HepG2 (cell line): ENCODE results near the gene WWP2. TPM values are rescaled to one million over a fixed set of nuclear protein-coding genes. Genes with fewer than 3 reads are reported as not detected.
A peak's percentile ranks its signal among the peaks of the same experiment; 100 is the strongest.

Experiments
- EZH2 ChIP-seq: conservative IDR thresholded peaks from 2 replicates; pipeline ENCODE4 v1.6.1; 2012; ENCODE audit warnings: mild to moderate bottlenecking, low read depth, low read length, moderate library complexity
- KDM5A ChIP-seq: fragments of 200-600 bp; sonication (generic); IDR thresholded peaks from 2 replicates; pipeline ENCODE4 v1.7.0; 2018; ENCODE audit warnings: antibody characterized with exemption, mild to moderate bottlenecking, low read length, borderline replicate concordance
- KLF12 ChIP-seq: sonication (generic); formaldehyde crosslinking; IDR thresholded peaks from 2 replicates; pipeline ENCODE4 v1.4.0; 2020; ENCODE audit warnings: missing genetic modification reagents, borderline replicate concordance
- MXI1 ChIP-seq: IDR thresholded peaks from 3 replicates; pipeline ENCODE4 v1.6.1; 2012; ENCODE audit warnings: low read depth, low read length, inconsistent platforms, borderline replicate concordance
- NCOA2 ChIP-seq: sonication (generic); formaldehyde crosslinking; IDR thresholded peaks from 2 replicates; pipeline ENCODE4 v1.8.0; 2022; ENCODE audit warnings: inconsistent platforms
- POLR2A ChIP-seq, 2 experiments: IDR thresholded peaks; 2 replicates each; pipeline ENCODE4 v1.6.1; 2011; ENCODE audit warnings: low read depth in 2 of 2, low read length in 2 of 2, mild to moderate bottlenecking in 1 of 2, moderate library complexity in 1 of 2; ENCODE audit not compliant: insufficient read depth in 1 of 2
- PRMT3 ChIP-seq: sonication (generic); formaldehyde crosslinking; IDR thresholded peaks from 2 replicates; pipeline ENCODE4 v1.8.1; 2022; ENCODE audit warnings: low read depth, mild to moderate bottlenecking, moderate library complexity, missing genetic modification reagents, borderline replicate concordance
- PTBP1 ChIP-seq: fragments of 200-400 bp; formaldehyde crosslinking; IDR thresholded peaks from 2 replicates; pipeline ENCODE4 v1.6.1; 2018; ENCODE audit warnings: low read length, low read depth; ENCODE audit not compliant: poor library complexity, severe bottlenecking
- RAD21 ChIP-seq: fragments of 450-650 bp; formaldehyde crosslinking; IDR thresholded peaks from 2 replicates; pipeline ENCODE4 v1.5.0; 2020; ENCODE audit warnings: mild to moderate bottlenecking
- TEAD3 ChIP-seq: optimal IDR thresholded peaks from 2 replicates; pipeline ENCODE3; 2016; ENCODE audit warnings: borderline replicate concordance
- ZNF350 ChIP-seq: sonication (generic); formaldehyde crosslinking; IDR thresholded peaks from 2 replicates; pipeline ENCODE4 v1.4.0; 2020; ENCODE audit warnings: mild to moderate bottlenecking, low read depth, missing genetic modification reagents, borderline replicate concordance
- ZNF563 ChIP-seq: sonication (generic); formaldehyde crosslinking; IDR thresholded peaks from 2 replicates; pipeline ENCODE4 v1.8.0; 2022; ENCODE audit warnings: mild to moderate bottlenecking, moderate library complexity, missing genetic modification reagents
- ZNF598 ChIP-seq: sonication (generic); formaldehyde crosslinking; IDR thresholded peaks from 2 replicates; pipeline ENCODE4 v1.5.1; 2020; ENCODE audit warnings: mild to moderate bottlenecking, missing genetic modification reagents, borderline replicate concordance
- ZNF629 ChIP-seq: sonication (generic); formaldehyde crosslinking; conservative IDR thresholded peaks from 2 replicates; pipeline ENCODE4 v1.5.0; 2020; ENCODE audit warnings: missing genetic modification reagents
- polyA plus RNA-seq, 8 experiments: library from polyadenylated mRNA; depleted of rRNA in 3 of 8; stranded (reverse) in 7 of 8; unstranded in 1 of 8; fragments of >200 nt; fragmentation: Illumina TruSeq in 4 of 8; extraction: Trizol in 4 of 8; gene quantifications; 2 replicates each; pipeline versions ENCODE4 v1.2.1 to v1.2.3, GENCODE V29; 2011 to 2016; ENCODE audit warnings: low read depth in 4 of 8, missing spikeins in 1 of 8, mixed read lengths in 1 of 8; ENCODE audit not compliant: insufficient read depth in 1 of 8
- total RNA-seq, 5 experiments: library from RNA; depleted of rRNA; stranded (reverse); fragments of >200 nt; fragmentation: Illumina TruSeq; extraction: Trizol; gene quantifications; 2 replicates each; pipeline ENCODE4 v1.2.3, GENCODE V29; 2016; ENCODE audit warnings: low read depth in 1 of 5
- TF ChIP-seq, protein P1 (sequence below): sonication (generic); formaldehyde crosslinking; conservative IDR thresholded peaks from 2 replicates; pipeline ENCODE4 v1.4.0; 2020; ENCODE audit warnings: missing genetic modification reagents
- TF ChIP-seq, protein P2 (sequence below): sonication (generic); formaldehyde crosslinking; IDR thresholded peaks from 2 replicates; pipeline ENCODE4 v1.4.0; 2020; ENCODE audit warnings: missing genetic modification reagents
- TF ChIP-seq, protein P3 (sequence below): sonication (generic); formaldehyde crosslinking; IDR thresholded peaks from 2 replicates; pipeline ENCODE4 v1.4.0; 2020; ENCODE audit warnings: missing genetic modification reagents
- TF ChIP-seq, protein P4 (sequence below): IDR thresholded peaks from 2 replicates; pipeline ENCODE4 v1.6.1; 2012; ENCODE audit warnings: low read length, improper control_type of control experiment

WWP2 gene
- total and polyA plus RNA-seq, 2 of the 13 experiments (the other 11 are each of a cell fraction or from before 2014, with no cell fraction given): 11.4 to 28.2 TPM

DNA sequence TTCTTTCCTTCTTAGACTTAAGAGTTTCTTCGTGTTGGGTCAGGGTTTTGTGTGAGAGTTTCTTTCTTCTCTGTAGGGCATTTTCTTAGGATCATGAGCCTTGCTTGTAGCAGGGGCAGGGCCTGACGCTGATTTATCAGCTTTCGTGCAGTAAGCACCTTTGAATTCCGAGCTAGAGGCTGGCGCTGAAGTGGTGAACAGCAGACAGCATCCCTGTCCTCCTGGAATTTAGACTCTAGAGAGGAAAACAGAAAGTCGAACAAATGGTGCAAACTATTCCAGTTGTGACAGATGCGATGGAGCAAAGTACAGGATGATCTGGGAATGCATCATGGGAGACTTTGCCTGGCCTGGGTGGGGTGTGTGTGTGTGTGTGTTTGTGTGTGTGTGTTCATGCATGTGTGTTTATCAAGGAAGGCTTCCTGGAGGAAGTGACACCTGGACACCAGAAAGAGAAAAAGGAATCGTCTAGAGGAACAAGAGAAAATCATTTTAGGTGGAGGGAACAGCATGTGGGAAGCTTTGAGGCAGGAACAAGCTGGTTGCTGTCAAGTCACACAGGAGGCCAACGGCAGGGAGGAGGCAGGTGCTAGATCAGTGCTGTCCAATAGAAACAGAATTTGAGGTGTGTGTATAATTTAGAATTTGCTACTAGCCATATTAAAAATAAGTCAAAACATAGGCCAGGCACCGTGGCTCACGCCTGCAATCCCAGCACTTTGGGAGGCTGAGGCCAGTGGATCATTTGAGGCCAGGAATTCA is 60.2 kb downstream of the WWP2 start (continued):
- TF ChIP-seq, protein P1, sequence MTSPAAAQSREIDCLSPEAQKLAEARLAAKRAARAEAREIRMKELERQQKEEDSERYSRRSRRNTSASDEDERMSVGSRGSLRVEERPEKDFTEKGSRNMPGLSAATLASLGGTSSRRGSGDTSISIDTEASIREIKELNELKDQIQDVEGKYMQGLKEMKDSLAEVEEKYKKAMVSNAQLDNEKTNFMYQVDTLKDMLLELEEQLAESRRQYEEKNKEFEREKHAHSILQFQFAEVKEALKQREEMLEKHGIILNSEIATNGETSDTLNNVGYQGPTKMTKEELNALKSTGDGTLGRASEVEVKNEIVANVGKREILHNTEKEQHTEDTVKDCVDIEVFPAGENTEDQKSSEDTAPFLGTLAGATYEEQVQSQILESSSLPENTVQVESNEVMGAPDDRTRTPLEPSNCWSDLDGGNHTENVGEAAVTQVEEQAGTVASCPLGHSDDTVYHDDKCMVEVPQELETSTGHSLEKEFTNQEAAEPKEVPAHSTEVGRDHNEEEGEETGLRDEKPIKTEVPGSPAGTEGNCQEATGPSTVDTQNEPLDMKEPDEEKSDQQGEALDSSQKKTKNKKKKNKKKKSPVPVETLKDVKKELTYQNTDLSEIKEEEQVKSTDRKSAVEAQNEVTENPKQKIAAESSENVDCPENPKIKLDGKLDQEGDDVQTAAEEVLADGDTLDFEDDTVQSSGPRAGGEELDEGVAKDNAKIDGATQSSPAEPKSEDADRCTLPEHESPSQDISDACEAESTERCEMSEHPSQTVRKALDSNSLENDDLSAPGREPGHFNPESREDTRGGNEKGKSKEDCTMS: no peak
- peak; percentile 26; the same call in 1 of the 2 replicates for TF ChIP-seq KLF12 (CRISPR knock-in tag)
- TF ChIP-seq ZNF563 (CRISPR knock-in tag): 0 out of 2 replicates have a peak, but pooled peaks have one; percentile 55
- no peak for TF ChIP-seq ZNF598 (CRISPR knock-in tag)
- peak; percentile 77; the same call in 1 of the 2 replicates for TF ChIP-seq ZNF350 (CRISPR knock-in tag)
- TF ChIP-seq, protein P2, sequence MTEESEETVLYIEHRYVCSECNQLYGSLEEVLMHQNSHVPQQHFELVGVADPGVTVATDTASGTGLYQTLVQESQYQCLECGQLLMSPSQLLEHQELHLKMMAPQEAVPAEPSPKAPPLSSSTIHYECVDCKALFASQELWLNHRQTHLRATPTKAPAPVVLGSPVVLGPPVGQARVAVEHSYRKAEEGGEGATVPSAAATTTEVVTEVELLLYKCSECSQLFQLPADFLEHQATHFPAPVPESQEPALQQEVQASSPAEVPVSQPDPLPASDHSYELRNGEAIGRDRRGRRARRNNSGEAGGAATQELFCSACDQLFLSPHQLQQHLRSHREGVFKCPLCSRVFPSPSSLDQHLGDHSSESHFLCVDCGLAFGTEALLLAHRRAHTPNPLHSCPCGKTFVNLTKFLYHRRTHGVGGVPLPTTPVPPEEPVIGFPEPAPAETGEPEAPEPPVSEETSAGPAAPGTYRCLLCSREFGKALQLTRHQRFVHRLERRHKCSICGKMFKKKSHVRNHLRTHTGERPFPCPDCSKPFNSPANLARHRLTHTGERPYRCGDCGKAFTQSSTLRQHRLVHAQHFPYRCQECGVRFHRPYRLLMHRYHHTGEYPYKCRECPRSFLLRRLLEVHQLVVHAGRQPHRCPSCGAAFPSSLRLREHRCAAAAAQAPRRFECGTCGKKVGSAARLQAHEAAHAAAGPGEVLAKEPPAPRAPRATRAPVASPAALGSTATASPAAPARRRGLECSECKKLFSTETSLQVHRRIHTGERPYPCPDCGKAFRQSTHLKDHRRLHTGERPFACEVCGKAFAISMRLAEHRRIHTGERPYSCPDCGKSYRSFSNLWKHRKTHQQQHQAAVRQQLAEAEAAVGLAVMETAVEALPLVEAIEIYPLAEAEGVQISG (CRISPR knock-in tag): peak; percentile 65
- TF ChIP-seq ZNF629 (CRISPR knock-in tag): 0 out of 2 replicates have a peak, but pooled peaks have one; percentile 21
- peak; percentile 61; the same call in 1 of the 2 replicates for TF ChIP-seq NCOA2 (CRISPR knock-in tag)
- peak; percentile 67; the same call in 1 of the 3 replicates for TF ChIP-seq MXI1
- no peak for TF ChIP-seq PTBP1
- TF ChIP-seq RAD21 (CRISPR knock-in tag): peak; percentile 55; the same call in 1 of the 2 replicates
- TF ChIP-seq, protein P3, sequence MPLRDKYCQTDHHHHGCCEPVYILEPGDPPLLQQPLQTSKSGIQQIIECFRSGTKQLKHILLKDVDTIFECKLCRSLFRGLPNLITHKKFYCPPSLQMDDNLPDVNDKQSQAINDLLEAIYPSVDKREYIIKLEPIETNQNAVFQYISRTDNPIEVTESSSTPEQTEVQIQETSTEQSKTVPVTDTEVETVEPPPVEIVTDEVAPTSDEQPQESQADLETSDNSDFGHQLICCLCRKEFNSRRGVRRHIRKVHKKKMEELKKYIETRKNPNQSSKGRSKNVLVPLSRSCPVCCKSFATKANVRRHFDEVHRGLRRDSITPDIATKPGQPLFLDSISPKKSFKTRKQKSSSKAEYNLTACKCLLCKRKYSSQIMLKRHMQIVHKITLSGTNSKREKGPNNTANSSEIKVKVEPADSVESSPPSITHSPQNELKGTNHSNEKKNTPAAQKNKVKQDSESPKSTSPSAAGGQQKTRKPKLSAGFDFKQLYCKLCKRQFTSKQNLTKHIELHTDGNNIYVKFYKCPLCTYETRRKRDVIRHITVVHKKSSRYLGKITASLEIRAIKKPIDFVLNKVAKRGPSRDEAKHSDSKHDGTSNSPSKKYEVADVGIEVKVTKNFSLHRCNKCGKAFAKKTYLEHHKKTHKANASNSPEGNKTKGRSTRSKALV: no peak; the same call in 1 of the 2 replicates
- TF ChIP-seq KDM5A: peak; percentile 29; the same call in 1 of the 2 replicates
- TF ChIP-seq, protein P4, sequence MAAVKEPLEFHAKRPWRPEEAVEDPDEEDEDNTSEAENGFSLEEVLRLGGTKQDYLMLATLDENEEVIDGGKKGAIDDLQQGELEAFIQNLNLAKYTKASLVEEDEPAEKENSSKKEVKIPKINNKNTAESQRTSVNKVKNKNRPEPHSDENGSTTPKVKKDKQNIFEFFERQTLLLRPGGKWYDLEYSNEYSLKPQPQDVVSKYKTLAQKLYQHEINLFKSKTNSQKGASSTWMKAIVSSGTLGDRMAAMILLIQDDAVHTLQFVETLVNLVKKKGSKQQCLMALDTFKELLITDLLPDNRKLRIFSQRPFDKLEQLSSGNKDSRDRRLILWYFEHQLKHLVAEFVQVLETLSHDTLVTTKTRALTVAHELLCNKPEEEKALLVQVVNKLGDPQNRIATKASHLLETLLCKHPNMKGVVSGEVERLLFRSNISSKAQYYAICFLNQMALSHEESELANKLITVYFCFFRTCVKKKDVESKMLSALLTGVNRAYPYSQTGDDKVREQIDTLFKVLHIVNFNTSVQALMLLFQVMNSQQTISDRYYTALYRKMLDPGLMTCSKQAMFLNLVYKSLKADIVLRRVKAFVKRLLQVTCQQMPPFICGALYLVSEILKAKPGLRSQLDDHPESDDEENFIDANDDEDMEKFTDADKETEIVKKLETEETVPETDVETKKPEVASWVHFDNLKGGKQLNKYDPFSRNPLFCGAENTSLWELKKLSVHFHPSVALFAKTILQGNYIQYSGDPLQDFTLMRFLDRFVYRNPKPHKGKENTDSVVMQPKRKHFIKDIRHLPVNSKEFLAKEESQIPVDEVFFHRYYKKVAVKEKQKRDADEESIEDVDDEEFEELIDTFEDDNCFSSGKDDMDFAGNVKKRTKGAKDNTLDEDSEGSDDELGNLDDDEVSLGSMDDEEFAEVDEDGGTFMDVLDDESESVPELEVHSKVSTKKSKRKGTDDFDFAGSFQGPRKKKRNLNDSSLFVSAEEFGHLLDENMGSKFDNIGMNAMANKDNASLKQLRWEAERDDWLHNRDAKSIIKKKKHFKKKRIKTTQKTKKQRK: 0 out of 2 replicates have a peak, but pooled peaks have one; percentile 19
- peak; percentile 99 for TF ChIP-seq TEAD3 (CRISPR knock-in tag)
- no peak for TF ChIP-seq EZH2
- TF ChIP-seq PRMT3 (CRISPR knock-in tag): 0 out of 2 replicates have a peak, but pooled peaks have one; percentile 47
- peak; percentile 39 to 55; a peak in 3 of 4 replicates for TF ChIP-seq POLR2A (IDR thresholded peaks at IDR 0.05; ENCODE audit: insufficient read depth in 1 of 2, low read depth in 2 of 2, low read length in 2 of 2)
